ENCODE results near the gene ROPN1. TPM values are rescaled to one million over a fixed set of nuclear protein-coding genes. Genes with fewer than 3 reads are reported as not detected.

The ROPN1 gene
- total RNA-seq, 1 donor from 2014 or later = not detected

GRCh38 chr3:123920868-123921267 is 71.1 kb downstream of the ROPN1 start:
- no peak for DNase-seq (ENCODE audit: extremely low spot score in 2 of 2)
- H3K4me3 ChIP-seq = no peak overlapping the region
- H3K4me1 ChIP-seq = no peaks in the 10 kb centered on the region
- H3K27me3 ChIP-seq = no peaks in the 10 kb centered on the region
- intact Hi-C loops (cut with DNase I) = no loop called here
- no peak for TF ChIP-seq POLR2A (IDR thresholded peaks at IDR 0.05)
- TF ChIP-seq, protein P1, sequence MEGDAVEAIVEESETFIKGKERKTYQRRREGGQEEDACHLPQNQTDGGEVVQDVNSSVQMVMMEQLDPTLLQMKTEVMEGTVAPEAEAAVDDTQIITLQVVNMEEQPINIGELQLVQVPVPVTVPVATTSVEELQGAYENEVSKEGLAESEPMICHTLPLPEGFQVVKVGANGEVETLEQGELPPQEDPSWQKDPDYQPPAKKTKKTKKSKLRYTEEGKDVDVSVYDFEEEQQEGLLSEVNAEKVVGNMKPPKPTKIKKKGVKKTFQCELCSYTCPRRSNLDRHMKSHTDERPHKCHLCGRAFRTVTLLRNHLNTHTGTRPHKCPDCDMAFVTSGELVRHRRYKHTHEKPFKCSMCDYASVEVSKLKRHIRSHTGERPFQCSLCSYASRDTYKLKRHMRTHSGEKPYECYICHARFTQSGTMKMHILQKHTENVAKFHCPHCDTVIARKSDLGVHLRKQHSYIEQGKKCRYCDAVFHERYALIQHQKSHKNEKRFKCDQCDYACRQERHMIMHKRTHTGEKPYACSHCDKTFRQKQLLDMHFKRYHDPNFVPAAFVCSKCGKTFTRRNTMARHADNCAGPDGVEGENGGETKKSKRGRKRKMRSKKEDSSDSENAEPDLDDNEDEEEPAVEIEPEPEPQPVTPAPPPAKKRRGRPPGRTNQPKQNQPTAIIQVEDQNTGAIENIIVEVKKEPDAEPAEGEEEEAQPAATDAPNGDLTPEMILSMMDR (IDR thresholded peaks at IDR 0.05) = no peak
- no peak for TF ChIP-seq POLR2AphosphoS5 (IDR thresholded peaks at IDR 0.05; ENCODE audit: insufficient read depth in 1 of 2, low read depth in 1 of 2)
- no peak overlapping the region for H3K27ac ChIP-seq
- peaks cover 10% of the 10 kb centered on the region for H3K9me3 ChIP-seq
- H3K36me3 ChIP-seq = peaks cover 0 to 18% of the 10 kb centered on the region in 2 donors

DNA sequence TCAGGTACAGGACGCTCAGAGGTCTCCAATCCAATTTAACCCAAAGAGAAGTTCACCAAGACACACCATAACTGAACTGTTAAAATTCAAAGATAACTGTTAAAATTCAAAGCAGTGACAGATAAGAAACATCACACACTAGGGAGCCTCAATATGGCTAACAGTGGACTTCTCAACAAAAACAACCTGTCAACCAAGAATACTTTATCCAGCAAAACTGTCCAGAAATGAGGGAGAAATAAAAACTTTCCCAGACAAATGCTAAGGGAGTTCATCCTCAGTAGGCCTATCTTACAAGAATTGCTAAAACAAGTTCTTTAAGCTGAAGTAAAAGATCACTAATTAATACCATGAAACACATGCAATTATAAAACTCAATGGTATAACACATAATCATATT is 71.5 kb downstream of the ROPN1 start:
- no peak overlapping the region for H3K27ac ChIP-seq
- no peak overlapping the region for H3K4me3 ChIP-seq
- H3K9me3 ChIP-seq = peaks cover 10% of the 10 kb centered on the region
- DNase-seq (ENCODE audit: extremely low spot score in 2 of 2) = no peak
- no peak for TF ChIP-seq POLR2A (IDR thresholded peaks at IDR 0.05)
- TF ChIP-seq POLR2AphosphoS5 (IDR thresholded peaks at IDR 0.05; ENCODE audit: insufficient read depth in 1 of 2, low read depth in 1 of 2) = no peak
- TF ChIP-seq, protein P1 (IDR thresholded peaks at IDR 0.05) = no peak
- no peaks in the 10 kb centered on the region for H3K4me1 ChIP-seq
- H3K36me3 ChIP-seq = peaks cover 0 to 18% of the 10 kb centered on the region in 2 donors
- intact Hi-C loops (cut with DNase I) = no loop called here
- no peaks in the 10 kb centered on the region for H3K27me3 ChIP-seq

GRCh38 chr3:123919353-123919752 is 72.6 kb downstream of the ROPN1 start:
- no peak for DNase-seq (ENCODE audit: extremely low spot score in 2 of 2)
- no peaks in the 10 kb centered on the region for H3K27me3 ChIP-seq
- no peak overlapping the region for H3K27ac ChIP-seq
- no peak overlapping the region for H3K4me3 ChIP-seq
- no peaks in the 10 kb centered on the region for H3K4me1 ChIP-seq
- TF ChIP-seq POLR2A (IDR thresholded peaks at IDR 0.05) (no peak), POLR2AphosphoS5 (IDR thresholded peaks at IDR 0.05; ENCODE audit: insufficient read depth in 1 of 2, low read depth in 1 of 2) (no peak)
- TF ChIP-seq, protein P1 (IDR thresholded peaks at IDR 0.05) = no peak
- H3K9me3 ChIP-seq = peaks cover 10% of the 10 kb centered on the region
- peaks cover 0 to 18% of the 10 kb centered on the region in 2 donors for H3K36me3 ChIP-seq
- intact Hi-C loops (cut with DNase I) = no loop called here

Other genes starting within 250 kb of the ROPN1 start
- 352 TPM for gene MYLK, start 107.8 kb downstream of the ROPN1 start, total RNA-seq
- 22.6 TPM for gene CCDC14, start 30.9 kb downstream of the ROPN1 start, total RNA-seq
- gene KALRN, start 41.2 kb upstream of the ROPN1 start, total RNA-seq = 48.1 TPM

All from vagina (tissue), 2 donors.